HEK293 (cell line): ENCODE results near the gene AQP6.

ENCODE experiments used
- CTCF ChIP-seq: fragments of 450-650 bp; formaldehyde crosslinking; IDR thresholded peaks from 2 replicates; pipeline ENCODE4 v1.5.1; 2016; ENCODE audit warnings: missing biosample characterization, missing genetic modification characterization
- ELK4 ChIP-seq: IDR thresholded peaks from 2 replicates; pipeline ENCODE4 v1.6.1; 2011; ENCODE audit warnings: mild to moderate bottlenecking, low read depth, low read length, borderline replicate concordance
- HIC1 ChIP-seq: fragments of 450-650 bp; formaldehyde crosslinking; IDR thresholded peaks from 2 replicates; pipeline ENCODE4 v1.5.1; 2016; ENCODE audit warnings: missing biosample characterization, missing genetic modification characterization
- PATZ1 ChIP-seq: fragments of 450-650 bp; formaldehyde crosslinking; IDR thresholded peaks from 2 replicates; pipeline ENCODE4 v1.5.1; 2016; ENCODE audit warnings: missing biosample characterization, missing genetic modification characterization
- REST ChIP-seq: fragments of 450-650 bp; formaldehyde crosslinking; IDR thresholded peaks from 2 replicates; pipeline ENCODE4 v1.5.1; 2016; ENCODE audit warnings: missing biosample characterization, missing genetic modification characterization
- ZNF274 ChIP-seq, 2 experiments: fragments of 200-500 bp in 1 of 2; fragments of 450-650 bp in 1 of 2; sonication (Bioruptor generic) in 1 of 2; formaldehyde crosslinking in 1 of 2; IDR thresholded peaks; 2 replicates each; pipeline versions ENCODE4 v1.5.1 to v1.6.1; 2014 to 2016; ENCODE audit warnings: borderline replicate concordance in 1 of 2, inconsistent platforms in 1 of 2, low read length in 1 of 2, missing biosample characterization in 1 of 2, missing genetic modification characterization in 1 of 2
- ZNF37A ChIP-seq: fragments of 450-650 bp; IDR thresholded peaks from 2 replicates; pipeline ENCODE4 v1.5.1; 2018; ENCODE audit warnings: missing biosample characterization, missing genetic modification characterization

- TF ChIP-seq PATZ1 (tag by site-specific recombination): no peak
- TF ChIP-seq REST (tag by site-specific recombination): no peak
- TF ChIP-seq CTCF (tag by site-specific recombination): no peak
- no peak for TF ChIP-seq ELK4
- TF ChIP-seq HIC1 (tag by site-specific recombination): no peak
- TF ChIP-seq ZNF37A (tag by site-specific recombination): no peak
- TF ChIP-seq ZNF274 (IDR thresholded peaks at IDR 0.05; ENCODE audit: low read length): no peak
- no peak for TF ChIP-seq ZNF274 (tag by site-specific recombination; IDR thresholded peaks at IDR 0.05; ENCODE audit: borderline replicate concordance)
Measured at GRCh38 chr12:49942512-49942893, 30.2 kb upstream of the AQP6 start.
